ENCODE data around the gene HMGCL.
A peak's percentile ranks its signal among the peaks of the same experiment; 100 is the strongest.

Gene HMGCL

DNA sequence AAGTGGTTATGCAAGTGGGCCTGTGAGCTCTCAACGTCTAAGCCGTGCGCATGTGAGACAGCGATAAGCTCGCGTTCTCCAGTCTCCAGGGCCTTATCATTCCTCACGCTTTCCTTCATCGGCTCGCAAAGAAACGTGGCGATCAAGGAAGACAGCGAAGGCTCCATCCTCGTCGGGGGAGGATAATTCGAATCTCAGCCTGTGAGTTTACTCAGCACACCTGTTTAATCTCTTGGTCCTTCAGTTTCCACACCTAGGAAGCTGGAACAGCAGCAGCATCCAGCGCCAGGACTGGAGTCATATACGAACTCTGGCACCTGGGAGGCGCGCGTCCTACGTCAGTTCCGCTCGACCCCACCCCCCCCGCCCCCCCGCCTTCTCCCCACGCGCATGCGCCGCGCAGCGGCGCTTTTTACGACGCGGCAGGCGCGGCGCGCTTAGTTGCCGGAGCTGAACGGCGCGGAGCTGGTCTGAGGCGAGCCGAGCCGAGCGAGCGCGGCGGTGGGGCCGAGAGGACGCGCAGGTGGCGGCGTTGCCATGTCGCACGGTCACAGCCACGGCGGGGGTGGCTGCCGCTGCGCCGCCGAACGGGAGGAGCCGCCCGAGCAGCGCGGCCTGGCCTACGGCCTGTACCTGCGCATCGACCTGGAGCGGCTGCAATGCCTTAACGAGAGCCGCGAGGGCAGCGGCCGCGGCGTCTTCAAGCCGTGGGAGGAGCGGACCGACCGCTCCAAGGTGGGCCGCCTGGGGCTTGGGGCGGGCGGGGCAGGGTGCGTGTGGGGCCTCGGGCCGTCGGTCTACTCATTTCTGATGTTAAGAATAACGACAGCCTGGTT, 47.0 kb downstream of the HMGCL start, which contains the start of gene PITHD1:
Gene PITHD1 (plus strand): TSS at position 440 of the 836 bp plus-strand sequence. CDS start 98 bp downstream, at position 538.
- Histone ChIP-seq H3K27me3 (ENCODE audit: control insufficient read depth, insufficient read depth, low read length) (no peaks in the 10 kb centered on the region), H3K9ac (ENCODE audit: low read length) (peak within 1 kb of the TSS; percentile 90), H3K4me3 (ENCODE audit: low read length) (peak within 1 kb of the TSS; percentile 91), H3K4me1 (ENCODE audit: control insufficient read depth, insufficient read depth, low read length) (peaks cover 4% of the 10 kb centered on the region), H3K36me3 (ENCODE audit: control insufficient read depth, insufficient read depth, low read length) (no peaks in the 10 kb centered on the region), H3K27ac (ENCODE audit: low read depth, low read length) (peak within 1 kb of the TSS; percentile 86)

DNA sequence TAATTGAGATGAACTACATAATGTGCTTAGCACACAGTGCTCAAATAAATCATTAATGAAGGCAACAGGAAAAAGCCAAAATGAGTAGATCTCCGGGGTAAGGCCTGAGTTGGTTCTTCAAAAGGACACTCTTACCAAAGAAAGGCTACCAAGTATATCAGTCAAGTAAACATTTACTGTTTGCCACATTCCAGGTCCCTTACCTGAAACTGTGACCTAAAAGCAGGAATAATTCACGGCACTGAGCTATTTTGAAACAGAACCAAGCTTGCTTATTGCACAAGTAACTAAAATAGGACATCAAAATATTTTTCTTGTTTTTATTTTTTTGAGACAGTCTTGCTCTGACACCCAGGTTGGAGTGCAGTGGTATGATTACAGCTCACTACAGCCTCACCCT, 49.0 kb downstream of the HMGCL start:
- Histone ChIP-seq H3K27me3 (ENCODE audit: control insufficient read depth, insufficient read depth, low read length) (no peaks in the 10 kb centered on the region), H3K36me3 (ENCODE audit: control insufficient read depth, insufficient read depth, low read length) (no peaks in the 10 kb centered on the region), H3K27ac (ENCODE audit: low read depth, low read length) (no peak overlapping the region), H3K4me3 (ENCODE audit: low read length) (no peak overlapping the region), H3K4me1 (ENCODE audit: control insufficient read depth, insufficient read depth, low read length) (peaks cover 4% of the 10 kb centered on the region), H3K9ac (ENCODE audit: low read length) (no peak overlapping the region)

DNA sequence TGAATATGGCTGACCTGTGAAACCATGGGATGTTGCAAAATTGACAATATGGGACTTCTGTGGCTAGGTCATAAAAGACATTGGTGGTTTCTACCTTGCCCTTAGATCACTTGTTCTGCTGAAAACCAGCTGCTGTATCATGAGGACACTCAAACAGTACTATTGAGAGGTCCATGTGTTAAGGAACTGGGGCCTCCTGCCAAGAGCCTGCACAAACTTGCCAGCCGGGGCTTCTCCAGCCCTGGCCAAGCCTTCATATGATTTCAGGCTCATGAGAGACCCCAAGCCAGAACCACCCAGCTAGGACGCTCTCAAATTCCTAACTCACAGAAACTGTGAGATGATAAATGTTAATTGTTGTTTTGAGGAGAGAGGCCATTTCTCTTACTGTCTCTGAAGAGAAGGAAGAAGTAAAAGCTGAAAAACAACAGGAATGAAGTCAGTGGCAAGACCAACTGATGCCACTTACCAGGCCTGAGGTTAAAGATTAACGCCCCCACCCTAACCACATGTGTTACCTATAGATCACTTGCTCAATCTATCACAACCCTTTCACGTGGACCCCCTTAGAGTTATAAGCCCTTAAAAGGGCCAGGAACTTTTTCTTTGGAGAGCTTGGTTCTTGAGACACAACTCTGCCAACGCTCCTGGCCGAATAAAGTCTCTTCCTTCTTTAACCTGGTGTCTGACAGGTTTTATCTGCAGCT, 50.9 kb downstream of the HMGCL start:
- Histone ChIP-seq H3K27ac (ENCODE audit: low read depth, low read length) (no peak overlapping the region), H3K9ac (ENCODE audit: low read length) (no peak overlapping the region)

DNA sequence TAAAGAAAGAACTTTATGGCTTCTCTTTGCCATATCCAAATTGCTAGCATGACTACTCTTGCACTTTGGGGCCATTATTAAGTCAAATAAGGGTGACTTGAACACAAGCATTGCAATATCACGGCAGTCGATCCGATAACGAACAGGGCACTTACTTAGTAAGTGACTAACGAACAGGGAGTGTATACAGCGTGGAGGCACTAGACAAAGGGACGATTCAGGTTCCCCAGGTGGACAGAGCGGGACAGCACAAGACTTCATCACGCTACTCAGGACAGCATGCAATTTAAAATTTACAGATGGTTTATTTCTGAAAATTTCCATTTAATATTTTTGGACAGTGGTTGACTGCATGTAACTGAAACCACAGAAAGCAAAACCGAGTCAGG, 52.4 kb downstream of the HMGCL start:
- Histone ChIP-seq H3K4me3 (ENCODE audit: low read length) (no peak overlapping the region), H3K27me3 (ENCODE audit: control insufficient read depth, insufficient read depth, low read length) (no peaks in the 10 kb centered on the region), H3K36me3 (ENCODE audit: control insufficient read depth, insufficient read depth, low read length) (no peaks in the 10 kb centered on the region), H3K4me1 (ENCODE audit: control insufficient read depth, insufficient read depth, low read length) (no peaks in the 10 kb centered on the region), H3K9ac (ENCODE audit: low read length) (no peak overlapping the region), H3K27ac (ENCODE audit: low read depth, low read length) (no peak overlapping the region)

More for the DNA sequence above, 50.9 kb downstream of the HMGCL start:
- Histone ChIP-seq H3K4me3 (ENCODE audit: low read length) (no peak overlapping the region), H3K36me3 (ENCODE audit: control insufficient read depth, insufficient read depth, low read length) (no peaks in the 10 kb centered on the region), H3K4me1 (ENCODE audit: control insufficient read depth, insufficient read depth, low read length) (peaks cover 4% of the 10 kb centered on the region), H3K27me3 (ENCODE audit: control insufficient read depth, insufficient read depth, low read length) (no peaks in the 10 kb centered on the region)

DNA sequence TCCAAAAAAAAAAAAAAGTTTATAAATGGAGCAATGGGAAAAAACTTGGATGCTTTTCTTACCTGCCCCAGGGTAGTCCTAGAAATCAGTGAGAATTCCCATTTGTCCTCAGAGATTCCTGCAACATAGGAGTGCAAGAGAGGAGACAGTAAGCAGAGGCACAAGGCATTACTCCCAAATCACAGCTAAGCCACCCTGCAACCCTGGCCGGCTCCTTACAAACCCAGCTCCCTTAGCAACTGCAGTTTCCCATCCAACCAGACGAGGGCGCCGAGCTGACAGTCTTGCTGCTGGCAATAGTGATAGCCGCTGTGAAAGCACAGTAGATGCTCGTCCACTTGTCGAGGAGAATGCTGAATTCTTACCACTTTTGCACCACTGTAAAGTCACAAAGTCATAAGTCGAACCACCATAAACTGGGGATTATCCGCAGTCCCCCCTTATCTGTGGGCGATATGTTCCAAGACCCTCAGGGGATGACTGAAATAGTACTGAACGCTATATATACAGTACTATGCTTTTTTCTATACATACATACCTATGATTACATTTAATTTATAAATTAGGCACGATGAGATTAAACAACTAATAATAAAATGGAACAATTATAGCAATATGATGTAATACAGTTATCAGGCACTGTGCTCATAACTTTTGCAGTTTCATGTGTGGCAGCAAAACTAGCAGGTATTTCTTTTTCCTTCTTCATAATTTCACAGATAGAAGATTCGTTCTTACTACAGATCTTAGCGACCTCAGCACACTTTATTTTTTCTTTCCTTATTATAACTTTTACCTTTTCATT, 53.0 kb downstream of the HMGCL start:
- Histone ChIP-seq H3K27me3 (ENCODE audit: control insufficient read depth, insufficient read depth, low read length) (no peaks in the 10 kb centered on the region), H3K9ac (ENCODE audit: low read length) (no peak overlapping the region), H3K36me3 (ENCODE audit: control insufficient read depth, insufficient read depth, low read length) (no peaks in the 10 kb centered on the region), H3K27ac (ENCODE audit: low read depth, low read length) (no peak overlapping the region), H3K4me3 (ENCODE audit: low read length) (no peak overlapping the region), H3K4me1 (ENCODE audit: control insufficient read depth, insufficient read depth, low read length) (no peaks in the 10 kb centered on the region)

DNA sequence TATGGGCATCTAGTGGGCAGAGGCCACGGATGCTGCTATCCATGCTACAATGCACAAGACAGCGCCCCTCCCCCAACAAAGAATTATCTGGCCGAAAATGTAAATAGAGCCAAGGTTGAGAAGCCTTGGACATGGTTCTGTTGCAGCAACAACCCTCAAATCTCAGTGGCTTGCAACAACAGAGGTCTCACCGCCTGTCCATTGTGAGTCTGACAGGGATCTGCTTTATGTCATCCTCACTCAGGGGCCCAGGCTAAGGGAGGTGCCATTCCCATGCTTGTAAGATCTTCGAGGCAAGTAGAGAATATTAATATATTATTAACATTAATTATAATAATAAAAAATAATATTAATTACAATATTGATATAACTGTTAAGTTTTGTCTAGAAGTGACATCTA, 56.5 kb downstream of the HMGCL start:
- Histone ChIP-seq H3K9ac (ENCODE audit: low read length) (no peak overlapping the region), H3K4me3 (ENCODE audit: low read length) (no peak overlapping the region), H3K27ac (ENCODE audit: low read depth, low read length) (no peak overlapping the region), H3K27me3 (ENCODE audit: control insufficient read depth, insufficient read depth, low read length) (no peaks in the 10 kb centered on the region), H3K36me3 (ENCODE audit: control insufficient read depth, insufficient read depth, low read length) (peaks cover 4% of the 10 kb centered on the region), H3K4me1 (ENCODE audit: control insufficient read depth, insufficient read depth, low read length) (no peaks in the 10 kb centered on the region)

DNA sequence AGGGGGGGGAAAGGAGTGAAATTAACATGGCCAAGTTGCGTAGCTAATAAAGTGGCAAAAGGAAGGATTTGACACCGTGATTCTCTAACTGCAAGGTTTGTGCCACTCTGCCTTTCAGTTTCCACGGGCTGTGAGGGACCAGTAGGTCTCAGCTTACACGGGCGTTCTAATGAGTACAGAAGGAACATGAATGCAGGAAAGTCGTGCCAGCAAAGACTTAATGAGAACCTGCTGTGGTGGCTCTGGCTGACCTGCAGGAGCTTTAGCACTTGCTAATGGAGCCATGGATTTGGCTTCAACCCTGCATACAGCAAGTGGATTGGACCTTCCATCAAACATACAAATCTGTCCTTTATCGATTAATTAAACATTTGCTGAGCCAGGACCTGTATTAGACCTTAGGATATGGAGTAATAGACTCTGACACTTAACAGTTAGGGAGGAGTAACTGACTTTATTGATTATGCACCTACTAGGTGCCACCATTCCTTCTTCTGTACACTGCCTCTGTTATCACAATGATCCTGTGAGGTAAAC, 62.1 kb downstream of the HMGCL start:
- Histone ChIP-seq H3K27ac (ENCODE audit: low read depth, low read length) (no peak overlapping the region), H3K36me3 (ENCODE audit: control insufficient read depth, insufficient read depth, low read length) (peaks cover 24% of the 10 kb centered on the region), H3K27me3 (ENCODE audit: control insufficient read depth, insufficient read depth, low read length) (no peaks in the 10 kb centered on the region), H3K9ac (ENCODE audit: low read length) (no peak overlapping the region), H3K4me1 (ENCODE audit: control insufficient read depth, insufficient read depth, low read length) (peaks cover 4% of the 10 kb centered on the region), H3K4me3 (ENCODE audit: low read length) (no peak overlapping the region)

DNA sequence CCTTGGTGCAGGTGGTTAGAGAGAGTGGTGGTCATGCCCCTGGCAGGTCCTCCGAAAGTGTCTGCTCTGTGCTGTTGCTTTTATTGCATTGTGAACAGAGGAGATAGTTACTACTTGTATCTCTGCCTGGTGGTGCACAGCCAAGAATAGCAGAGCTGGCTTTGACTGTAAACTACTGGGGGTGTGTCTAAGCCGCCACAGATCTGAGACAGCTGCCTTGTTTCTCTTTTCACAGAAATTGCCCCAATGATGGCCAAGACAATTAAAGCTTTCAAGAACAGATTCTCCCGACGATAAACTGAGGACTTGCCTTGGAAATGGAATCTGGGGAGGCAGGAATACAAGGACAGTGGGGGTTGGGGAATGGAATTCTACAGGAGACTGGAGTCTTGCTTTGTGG, 66.0 kb downstream of the HMGCL start:
- no peaks in the 10 kb centered on the region for H3K27me3 ChIP-seq (ENCODE audit: control insufficient read depth, insufficient read depth, low read length)
- H3K4me1 ChIP-seq (ENCODE audit: control insufficient read depth, insufficient read depth, low read length) = peaks cover 4% of the 10 kb centered on the region
- H3K36me3 ChIP-seq (ENCODE audit: control insufficient read depth, insufficient read depth, low read length) = peaks cover 43% of the 10 kb centered on the region
- H3K9ac ChIP-seq (ENCODE audit: low read length) = no peak overlapping the region
- no peak overlapping the region for H3K27ac ChIP-seq (ENCODE audit: low read depth, low read length)
- no peak overlapping the region for H3K4me3 ChIP-seq (ENCODE audit: low read length)

DNA sequence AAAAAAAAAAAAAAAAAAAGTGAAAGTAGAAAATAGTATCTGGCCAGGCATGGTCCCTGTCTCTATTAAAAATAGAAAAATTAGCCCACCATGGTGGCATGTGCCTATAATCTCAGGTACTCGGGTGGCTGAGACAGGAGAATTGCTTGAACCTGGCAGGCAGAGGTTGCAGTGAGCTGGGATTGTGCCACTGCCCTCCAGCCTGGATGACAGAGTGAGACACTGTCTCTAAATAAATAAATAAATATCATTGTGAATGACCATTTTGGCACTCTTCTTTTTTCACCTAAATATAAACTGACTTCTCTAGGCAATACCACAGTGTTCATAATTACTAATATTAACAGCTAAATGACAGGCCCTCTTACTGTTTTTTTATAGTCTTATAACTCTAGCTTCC, 67.4 kb downstream of the HMGCL start:
- H3K9ac ChIP-seq (ENCODE audit: low read length) = no peak overlapping the region
- H3K27ac ChIP-seq (ENCODE audit: low read depth, low read length) = no peak overlapping the region
- H3K27me3 ChIP-seq (ENCODE audit: control insufficient read depth, insufficient read depth, low read length) = no peaks in the 10 kb centered on the region
- peaks cover 4% of the 10 kb centered on the region for H3K4me1 ChIP-seq (ENCODE audit: control insufficient read depth, insufficient read depth, low read length)
- H3K4me3 ChIP-seq (ENCODE audit: low read length) = no peak overlapping the region
- H3K36me3 ChIP-seq (ENCODE audit: control insufficient read depth, insufficient read depth, low read length) = peaks cover 55% of the 10 kb centered on the region

DNA sequence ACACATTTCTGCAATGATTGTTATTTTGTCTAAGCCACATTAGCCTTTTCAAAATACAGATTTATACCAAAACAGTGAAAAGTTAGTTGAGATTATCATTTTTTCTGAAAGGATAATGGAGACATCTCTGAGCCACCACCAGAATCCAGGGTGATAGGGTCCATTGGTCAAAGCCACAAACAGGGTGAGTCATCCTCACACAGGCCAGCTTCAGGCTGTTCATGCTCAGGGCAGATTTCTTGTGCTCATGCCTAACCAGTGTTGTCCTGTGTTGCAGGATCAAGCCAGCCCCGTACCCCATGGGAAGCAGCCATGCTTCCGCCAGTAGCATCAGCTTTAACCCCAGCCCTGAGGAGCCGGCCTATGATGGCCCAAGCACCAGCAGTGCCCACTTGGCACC, 68.6 kb downstream of the HMGCL start:
- no peak overlapping the region for H3K9ac ChIP-seq (ENCODE audit: low read length)
- H3K36me3 ChIP-seq (ENCODE audit: control insufficient read depth, insufficient read depth, low read length) = peaks cover 63% of the 10 kb centered on the region
- peaks cover 4% of the 10 kb centered on the region for H3K4me1 ChIP-seq (ENCODE audit: control insufficient read depth, insufficient read depth, low read length)
- H3K4me3 ChIP-seq (ENCODE audit: low read length) = no peak overlapping the region
- H3K27me3 ChIP-seq (ENCODE audit: control insufficient read depth, insufficient read depth, low read length) = no peaks in the 10 kb centered on the region
- H3K27ac ChIP-seq (ENCODE audit: low read depth, low read length) = no peak overlapping the region

DNA sequence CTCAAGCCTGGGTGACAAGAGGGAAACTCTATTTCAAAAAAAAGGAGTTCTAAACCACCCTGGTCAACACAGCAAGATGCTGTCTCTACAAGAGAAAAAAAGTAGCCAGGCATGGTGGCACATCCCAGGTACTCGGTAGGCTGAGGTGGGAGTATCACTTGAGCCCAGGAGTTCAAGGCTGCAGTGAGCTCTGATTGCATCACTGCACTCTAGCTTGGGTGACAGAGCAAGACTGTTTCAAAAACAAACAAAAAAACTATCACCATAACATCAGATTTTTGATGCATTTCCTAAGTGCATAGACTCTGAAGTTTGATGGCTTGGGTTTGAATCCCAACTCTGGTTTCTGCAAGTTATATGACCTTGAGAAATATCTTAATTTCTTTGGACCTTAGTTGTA, 72.3 kb downstream of the HMGCL start:
- H3K4me3 ChIP-seq (ENCODE audit: low read length) = no peak overlapping the region
- no peak overlapping the region for H3K9ac ChIP-seq (ENCODE audit: low read length)
- no peaks in the 10 kb centered on the region for H3K27me3 ChIP-seq (ENCODE audit: control insufficient read depth, insufficient read depth, low read length)
- H3K36me3 ChIP-seq (ENCODE audit: control insufficient read depth, insufficient read depth, low read length) = peaks cover 64% of the 10 kb centered on the region
- peaks cover 4% of the 10 kb centered on the region for H3K4me1 ChIP-seq (ENCODE audit: control insufficient read depth, insufficient read depth, low read length)
- H3K27ac ChIP-seq (ENCODE audit: low read depth, low read length) = no peak overlapping the region
